ENCODE measurements around the gene LENG9.

The LENG9 gene

GRCh38 chr19:54453921-54454780 lies 9.4 kb downstream of the LENG9 start:
- Histone ChIP-seq H3K27ac (no peak overlapping the region), H3K9me3 (ENCODE audit: severe bottlenecking) (no peaks in the 10 kb centered on the region), H3K4me3 (ENCODE audit: low read depth, low read length) (no peak overlapping the region), H3K36me3 (peaks cover 90% of the 10 kb centered on the region), H3K27me3 (ENCODE audit: insufficient read depth, low read depth, severe bottlenecking) (no peaks in the 10 kb centered on the region)
- no peak for DNase-seq
- TF ChIP-seq, protein P1, sequence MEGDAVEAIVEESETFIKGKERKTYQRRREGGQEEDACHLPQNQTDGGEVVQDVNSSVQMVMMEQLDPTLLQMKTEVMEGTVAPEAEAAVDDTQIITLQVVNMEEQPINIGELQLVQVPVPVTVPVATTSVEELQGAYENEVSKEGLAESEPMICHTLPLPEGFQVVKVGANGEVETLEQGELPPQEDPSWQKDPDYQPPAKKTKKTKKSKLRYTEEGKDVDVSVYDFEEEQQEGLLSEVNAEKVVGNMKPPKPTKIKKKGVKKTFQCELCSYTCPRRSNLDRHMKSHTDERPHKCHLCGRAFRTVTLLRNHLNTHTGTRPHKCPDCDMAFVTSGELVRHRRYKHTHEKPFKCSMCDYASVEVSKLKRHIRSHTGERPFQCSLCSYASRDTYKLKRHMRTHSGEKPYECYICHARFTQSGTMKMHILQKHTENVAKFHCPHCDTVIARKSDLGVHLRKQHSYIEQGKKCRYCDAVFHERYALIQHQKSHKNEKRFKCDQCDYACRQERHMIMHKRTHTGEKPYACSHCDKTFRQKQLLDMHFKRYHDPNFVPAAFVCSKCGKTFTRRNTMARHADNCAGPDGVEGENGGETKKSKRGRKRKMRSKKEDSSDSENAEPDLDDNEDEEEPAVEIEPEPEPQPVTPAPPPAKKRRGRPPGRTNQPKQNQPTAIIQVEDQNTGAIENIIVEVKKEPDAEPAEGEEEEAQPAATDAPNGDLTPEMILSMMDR (IDR thresholded peaks at IDR 0.05; ENCODE audit: low read depth, low read length), result no peak

DNA sequence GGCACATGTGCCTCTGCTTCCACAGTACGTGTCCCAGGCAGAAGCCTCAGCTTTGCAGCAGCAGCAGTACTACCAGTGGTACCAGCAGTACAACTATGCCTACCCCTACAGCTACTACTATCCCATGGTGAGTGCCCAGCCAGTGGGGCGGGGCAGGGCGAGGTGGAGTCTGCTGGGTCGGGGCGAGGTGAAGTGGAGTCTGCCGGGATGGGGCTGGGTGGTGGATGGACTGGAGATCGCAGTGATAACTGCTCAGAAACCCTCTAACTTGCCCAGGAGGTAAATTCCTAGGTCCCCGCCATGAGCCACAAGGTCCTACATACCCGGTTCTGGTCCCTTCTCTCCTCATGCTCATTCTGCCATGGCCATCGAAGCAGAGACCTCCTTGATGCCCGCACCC lies 11.0 kb downstream of the LENG9 start:
- no peak for DNase-seq
- Histone ChIP-seq H3K4me3 (ENCODE audit: low read depth, low read length) (no peak overlapping the region), H3K27me3 (ENCODE audit: insufficient read depth, low read depth, severe bottlenecking) (no peaks in the 10 kb centered on the region), H3K27ac (no peak overlapping the region), H3K9me3 (ENCODE audit: severe bottlenecking) (no peaks in the 10 kb centered on the region), H3K36me3 (peaks cover 75% of the 10 kb centered on the region)
- TF ChIP-seq, protein P1 (IDR thresholded peaks at IDR 0.05; ENCODE audit: low read depth, low read length), result no peak

- H3K27ac ChIP-seq, result no peak overlapping the region
- H3K9me3 ChIP-seq (ENCODE audit: severe bottlenecking), result no peaks in the 10 kb centered on the region
- peaks cover 72% of the 10 kb centered on the region for H3K36me3 ChIP-seq
- H3K4me3 ChIP-seq (ENCODE audit: low read depth, low read length), result no peak overlapping the region
- no peak for DNase-seq
- H3K27me3 ChIP-seq (ENCODE audit: insufficient read depth, low read depth, severe bottlenecking), result no peaks in the 10 kb centered on the region
- TF ChIP-seq, protein P1 (IDR thresholded peaks at IDR 0.05; ENCODE audit: low read depth, low read length), result no peak
These were observed 11.6 kb downstream of the LENG9 start for GRCh38 chr19:54451997-54452396.

GRCh38 chr19:54451331-54451871 lies 12.2 kb downstream of the LENG9 start:
- DNase-seq, result no peak
- Histone ChIP-seq H3K4me3 (ENCODE audit: low read depth, low read length) (no peak overlapping the region), H3K27ac (peak overlapping the region; percentile 39; the same call in 1 of the 2 replicates), H3K27me3 (ENCODE audit: insufficient read depth, low read depth, severe bottlenecking) (no peaks in the 10 kb centered on the region), H3K9me3 (ENCODE audit: severe bottlenecking) (no peaks in the 10 kb centered on the region), H3K36me3 (peaks cover 71% of the 10 kb centered on the region)
- TF ChIP-seq, protein P1 (IDR thresholded peaks at IDR 0.05; ENCODE audit: low read depth, low read length), result no peak

GRCh38 chr19:54449701-54450069 lies 13.9 kb downstream of the LENG9 start:
- no peaks in the 10 kb centered on the region for H3K9me3 ChIP-seq (ENCODE audit: severe bottlenecking)
- TF ChIP-seq, protein P1 (IDR thresholded peaks at IDR 0.05; ENCODE audit: low read depth, low read length), result no peak
- no peaks in the 10 kb centered on the region for H3K27me3 ChIP-seq (ENCODE audit: insufficient read depth, low read depth, severe bottlenecking)
- no peak for DNase-seq
- peaks cover 62% of the 10 kb centered on the region for H3K36me3 ChIP-seq
- peak overlapping the region; percentile 98 for H3K27ac ChIP-seq
- peak overlapping the region; percentile 68 for H3K4me3 ChIP-seq (ENCODE audit: low read depth, low read length)

All from WERI-Rb-1 (cell line).